HG03575 (cell line): ENCODE results near the gene CDT1.

Experiments used
- ATAC-seq: cut with Tn5 transposase; IDR thresholded peaks from one replicate; pipeline ENCODE4 v1.9.1; 2021; ENCODE audit not compliant: unreplicated experiment, insufficient number of reproducible peaks, low FRiP score; ENCODE audit errors: extremely low read depth

The CDT1 gene

GRCh38 chr16:88798772-88799455, 4.7 kb upstream of the CDT1 start:
- ATAC-seq = no peak

- no peak for ATAC-seq
These were observed 3.9 kb upstream of the CDT1 start for GRCh38 chr16:88799569-88800276.

- ATAC-seq = no peak
These were observed 3.4 kb upstream of the CDT1 start for GRCh38 chr16:88800277-88800592.

GRCh38 chr16:88804173-88804551, 573 bp downstream of the CDT1 start:
- ATAC-seq = no peak

- no peak for ATAC-seq
These were observed 1.2 kb downstream of the CDT1 start for GRCh38 chr16:88804552-88805339.

- ATAC-seq = no peak
These were observed 1.7 kb downstream of the CDT1 start for GRCh38 chr16:88805340-88805715.

GRCh38 chr16:88805887-88806393, 2.4 kb downstream of the CDT1 start:
- ATAC-seq = no peak

GRCh38 chr16:88806491-88807111, 3.0 kb downstream of the CDT1 start:
- ATAC-seq = no peak

- no peak for ATAC-seq
These were observed 3.6 kb downstream of the CDT1 start for GRCh38 chr16:88807142-88807625.

GRCh38 chr16:88807626-88808453, 4.3 kb downstream of the CDT1 start:
- no peak for ATAC-seq

- no peak for ATAC-seq
These were observed 5.6 kb downstream of the CDT1 start for GRCh38 chr16:88809068-88809675.

GRCh38 chr16:88809676-88810165, 6.1 kb downstream of the CDT1 start:
- no peak for ATAC-seq

GRCh38 chr16:88810166-88810911, 6.8 kb downstream of the CDT1 start:
- ATAC-seq = no peak

- ATAC-seq = no peak
These were observed 7.6 kb downstream of the CDT1 start for GRCh38 chr16:88810912-88811768.

GRCh38 chr16:88811769-88812512, 8.4 kb downstream of the CDT1 start, which contains the start of gene APRT:
APRT (minus strand) TSS chr16:88811928; CDS start chr16:88811899, 29 bp downstream.
- no peak for ATAC-seq
